ENCODE measurements around the gene SPPL2A. TPM values are rescaled to one million over a fixed set of nuclear protein-coding genes. Genes with fewer than 3 reads are reported as not detected.

The SPPL2A gene
- total RNA-seq, 1 experiment from 2014 or later = 31.8 TPM

DNA sequence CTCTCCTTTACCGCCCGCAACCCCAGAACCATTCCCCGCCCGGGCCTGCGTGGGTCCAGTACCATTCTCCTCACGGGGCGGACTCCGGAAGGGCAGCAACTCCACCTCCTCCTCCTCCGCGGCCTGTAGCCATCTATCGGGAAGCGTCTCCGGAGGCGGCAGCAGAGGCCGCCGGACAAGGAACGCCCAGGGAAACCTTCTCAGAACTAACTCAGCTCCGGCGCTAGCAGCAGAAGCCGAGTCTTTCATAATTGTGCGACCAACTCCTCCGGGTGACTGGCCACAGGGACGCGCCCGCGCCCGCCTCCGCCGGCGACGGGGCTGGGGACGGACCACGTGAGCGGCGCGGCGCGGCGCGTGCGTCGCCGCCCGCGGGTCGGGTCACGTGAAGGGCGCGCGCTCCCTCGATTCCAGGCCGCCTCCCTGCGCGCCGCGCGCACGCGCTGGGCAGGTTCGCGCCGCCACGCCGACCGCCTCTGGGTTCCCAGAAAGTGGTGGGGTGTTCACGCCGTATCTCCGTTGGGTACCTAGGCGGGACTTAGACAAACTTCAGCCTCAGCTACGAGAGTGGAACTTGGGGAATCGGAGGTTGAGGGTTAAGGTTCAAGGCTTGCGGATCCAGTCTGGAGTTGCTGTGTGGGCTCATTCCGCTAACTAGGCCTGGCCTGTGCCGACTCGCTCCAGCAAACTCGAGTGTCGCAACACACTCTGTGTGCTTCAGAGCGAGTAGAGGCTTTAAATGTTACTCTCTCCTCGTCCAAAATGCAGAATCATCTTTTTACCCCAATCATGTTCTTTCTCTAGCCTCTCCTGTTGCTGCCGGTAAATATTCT, 78.8 kb downstream of the SPPL2A start, which contains the start of gene TRPM7:
TSS of gene TRPM7 (minus strand) at position 329 of the 833 bp plus-strand sequence. CDS start at position 65, 264 bp downstream.
- DNase-seq = peak; percentile 95
- no peaks in the 10 kb centered on the region for H3K27me3 ChIP-seq (ENCODE audit: control insufficient read depth, insufficient read depth, low read length)
- H3K36me3 ChIP-seq (replicated peaks; ENCODE audit: control insufficient read depth, insufficient read depth, low read length) = no peaks in the 10 kb centered on the region
- H3K4me3 ChIP-seq (ENCODE audit: insufficient read depth, low read depth, low read length) = peak within 1 kb of the TSS; percentile 85

GRCh38 chr15:50685976-50686468, 79.5 kb downstream of the SPPL2A start:
- Histone ChIP-seq H3K27me3 (ENCODE audit: control insufficient read depth, insufficient read depth, low read length) (no peaks in the 10 kb centered on the region), H3K4me3 (ENCODE audit: insufficient read depth, low read depth, low read length) (peak overlapping the region; percentile 85), H3K36me3 (replicated peaks; ENCODE audit: control insufficient read depth, insufficient read depth, low read length) (no peaks in the 10 kb centered on the region)
- DNase-seq = peak; percentile 74

GRCh38 chr15:50685191-50685975, 80.1 kb downstream of the SPPL2A start:
- peak overlapping the region; percentile 85 for H3K4me3 ChIP-seq (ENCODE audit: insufficient read depth, low read depth, low read length)
- no peaks in the 10 kb centered on the region for H3K27me3 ChIP-seq (ENCODE audit: control insufficient read depth, insufficient read depth, low read length)
- peak; percentile 42 for DNase-seq
- no peaks in the 10 kb centered on the region for H3K36me3 ChIP-seq (replicated peaks; ENCODE audit: control insufficient read depth, insufficient read depth, low read length)

DNA sequence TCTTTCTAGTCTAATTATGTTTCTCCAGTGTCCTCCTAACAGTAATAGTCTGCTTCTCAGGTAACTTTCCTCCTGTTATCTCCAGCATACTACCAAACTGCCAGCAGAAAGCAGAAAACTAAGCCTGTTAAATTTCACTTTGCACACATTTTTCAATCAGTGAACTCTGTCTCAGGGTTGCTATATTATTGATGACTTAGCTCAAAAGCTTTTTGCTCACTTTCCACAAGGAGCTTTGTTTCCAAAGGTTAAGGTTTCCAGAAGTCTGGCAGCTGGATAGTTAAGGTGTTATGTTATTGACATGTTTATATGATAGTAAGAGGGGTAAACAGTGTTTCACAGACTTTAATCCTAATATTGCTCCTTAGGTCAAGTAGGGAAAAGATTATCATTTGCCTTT, 84.0 kb downstream of the SPPL2A start:
- no peak for DNase-seq
- Histone ChIP-seq H3K4me3 (ENCODE audit: insufficient read depth, low read depth, low read length) (no peak overlapping the region), H3K27me3 (ENCODE audit: control insufficient read depth, insufficient read depth, low read length) (no peaks in the 10 kb centered on the region), H3K36me3 (replicated peaks; ENCODE audit: control insufficient read depth, insufficient read depth, low read length) (no peaks in the 10 kb centered on the region)

- DNase-seq = no peak
- H3K4me3 ChIP-seq (ENCODE audit: insufficient read depth, low read depth, low read length) = no peak overlapping the region
- H3K36me3 ChIP-seq (replicated peaks; ENCODE audit: control insufficient read depth, insufficient read depth, low read length) = no peaks in the 10 kb centered on the region; the same call in 1 of the 2 replicates
- H3K27me3 ChIP-seq (ENCODE audit: control insufficient read depth, insufficient read depth, low read length) = no peaks in the 10 kb centered on the region
Measured at GRCh38 chr15:50676799-50677483, 88.6 kb downstream of the SPPL2A start.

- Histone ChIP-seq H3K36me3 (replicated peaks; ENCODE audit: control insufficient read depth, insufficient read depth, low read length) (no peaks in the 10 kb centered on the region; the same call in 1 of the 2 replicates), H3K4me3 (ENCODE audit: insufficient read depth, low read depth, low read length) (no peak overlapping the region), H3K27me3 (ENCODE audit: control insufficient read depth, insufficient read depth, low read length) (no peaks in the 10 kb centered on the region)
- DNase-seq = no peak
Measured at GRCh38 chr15:50675535-50676144, 89.9 kb downstream of the SPPL2A start.

DNA sequence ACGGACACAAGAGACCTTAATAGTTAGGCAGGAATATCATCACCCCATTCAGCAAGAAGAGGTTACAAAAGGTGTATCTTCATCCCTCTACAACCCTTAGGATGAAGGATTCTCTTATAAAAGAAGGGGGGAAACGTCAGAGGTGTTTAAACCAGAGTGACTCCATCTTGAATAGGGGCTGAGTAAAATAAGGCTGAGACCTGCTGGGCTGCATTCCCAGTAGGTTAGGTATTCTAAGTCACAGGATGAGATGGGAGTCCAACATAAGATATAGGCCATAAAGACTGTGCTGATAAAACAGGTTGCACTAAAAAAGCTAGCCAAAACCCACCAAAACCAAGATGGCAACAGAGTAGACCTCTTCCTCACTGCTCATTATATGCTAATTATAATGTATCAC, 95.4 kb downstream of the SPPL2A start:
- Histone ChIP-seq H3K36me3 (replicated peaks; ENCODE audit: control insufficient read depth, insufficient read depth, low read length) (no peaks in the 10 kb centered on the region; the same call in 1 of the 2 replicates), H3K27me3 (ENCODE audit: control insufficient read depth, insufficient read depth, low read length) (no peaks in the 10 kb centered on the region)

GRCh38 chr15:50669611-50670010, 95.9 kb downstream of the SPPL2A start:
- no peak for DNase-seq
- no peak overlapping the region for H3K4me3 ChIP-seq (ENCODE audit: insufficient read depth, low read depth, low read length)
- no peaks in the 10 kb centered on the region for H3K36me3 ChIP-seq (replicated peaks; ENCODE audit: control insufficient read depth, insufficient read depth, low read length)
- H3K27me3 ChIP-seq (ENCODE audit: control insufficient read depth, insufficient read depth, low read length) = no peaks in the 10 kb centered on the region

More for the DNA sequence above, 95.4 kb downstream of the SPPL2A start:
- no peak for DNase-seq
- H3K4me3 ChIP-seq (ENCODE audit: insufficient read depth, low read depth, low read length) = no peak overlapping the region

DNA sequence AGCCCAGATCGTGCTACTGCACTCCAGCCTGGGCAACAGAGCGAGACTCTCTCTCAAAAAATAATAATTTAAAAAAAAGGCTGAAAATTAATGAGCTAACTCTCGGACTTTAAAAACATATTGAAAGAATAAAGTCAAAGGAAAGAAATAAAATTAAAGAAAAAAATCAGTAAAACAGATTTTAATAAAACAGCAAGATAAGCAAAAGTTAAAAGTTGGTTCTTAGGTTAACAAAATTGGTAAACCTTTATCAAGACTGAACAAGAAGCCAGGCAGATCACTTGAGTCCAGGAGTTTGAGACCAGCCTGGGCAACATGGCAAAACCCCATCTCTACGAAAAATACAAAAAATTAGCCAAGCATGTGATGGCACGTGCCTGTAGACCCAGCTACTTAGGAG, 99.6 kb downstream of the SPPL2A start:
- DNase-seq = no peak
- H3K36me3 ChIP-seq (replicated peaks; ENCODE audit: control insufficient read depth, insufficient read depth, low read length) = peaks cover 1% of the 10 kb centered on the region

GRCh38 chr15:50655555-50655954, 110.0 kb downstream of the SPPL2A start:
- Histone ChIP-seq H3K4me3 (ENCODE audit: insufficient read depth, low read depth, low read length) (no peak overlapping the region), H3K27me3 (ENCODE audit: control insufficient read depth, insufficient read depth, low read length) (no peaks in the 10 kb centered on the region), H3K36me3 (replicated peaks; ENCODE audit: control insufficient read depth, insufficient read depth, low read length) (peaks cover 1% of the 10 kb centered on the region)
- DNase-seq = no peak

More for the DNA sequence above, 99.6 kb downstream of the SPPL2A start:
- H3K4me3 ChIP-seq (ENCODE audit: insufficient read depth, low read depth, low read length) = no peak overlapping the region
- H3K27me3 ChIP-seq (ENCODE audit: control insufficient read depth, insufficient read depth, low read length) = no peaks in the 10 kb centered on the region

DNA sequence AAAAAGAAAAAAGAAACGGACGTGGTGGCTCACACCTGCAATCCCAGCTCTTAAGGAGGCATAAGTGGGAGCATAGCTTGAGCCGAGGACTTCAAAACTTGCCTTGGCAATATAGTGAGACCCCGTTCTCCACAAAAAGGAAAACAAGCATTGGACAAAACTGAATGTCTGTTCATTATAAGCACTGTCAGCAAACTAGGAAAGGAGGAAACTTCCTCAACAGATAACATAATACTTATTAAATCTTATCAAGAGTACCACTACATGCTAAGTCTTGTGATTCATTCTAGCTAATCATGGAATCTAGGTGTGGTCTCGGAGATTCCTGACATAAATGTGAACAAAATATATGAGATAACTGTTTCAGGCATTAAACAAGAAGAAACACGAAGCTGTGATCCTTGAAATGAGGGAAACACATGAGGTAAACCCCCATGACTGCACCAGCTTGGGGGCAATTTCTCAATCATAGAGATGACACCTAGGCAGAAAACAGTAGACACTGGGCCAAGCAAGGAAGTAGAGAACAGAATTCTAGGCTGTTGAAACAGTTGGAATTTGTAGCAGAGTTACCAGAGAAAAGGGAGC, 112.3 kb downstream of the SPPL2A start:
- Histone ChIP-seq H3K27me3 (ENCODE audit: control insufficient read depth, insufficient read depth, low read length) (no peaks in the 10 kb centered on the region), H3K36me3 (replicated peaks; ENCODE audit: control insufficient read depth, insufficient read depth, low read length) (peaks cover 4% of the 10 kb centered on the region), H3K4me3 (ENCODE audit: insufficient read depth, low read depth, low read length) (no peak overlapping the region)
- DNase-seq = no peak

DNA sequence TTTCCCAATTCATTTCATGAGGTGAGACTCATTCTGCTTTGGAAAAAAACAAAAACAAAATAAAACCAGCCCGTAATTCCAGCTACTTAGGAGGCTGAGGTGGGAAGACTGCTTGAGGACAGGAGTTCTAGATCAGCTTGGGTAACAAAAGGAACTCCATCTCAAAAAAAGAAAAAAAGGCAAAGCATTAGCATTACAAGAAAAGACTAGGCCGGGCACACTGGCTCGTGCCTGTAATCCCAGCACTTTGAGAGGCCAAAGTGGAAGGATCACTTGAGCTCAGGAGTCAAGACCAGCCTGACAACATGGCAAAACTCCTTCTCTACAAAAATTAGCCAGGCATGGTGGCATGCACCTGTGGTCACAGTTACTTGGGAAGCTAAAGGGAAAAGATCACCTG, 112.8 kb downstream of the SPPL2A start:
- Histone ChIP-seq H3K4me3 (ENCODE audit: insufficient read depth, low read depth, low read length) (no peak overlapping the region), H3K27me3 (ENCODE audit: control insufficient read depth, insufficient read depth, low read length) (no peaks in the 10 kb centered on the region), H3K36me3 (replicated peaks; ENCODE audit: control insufficient read depth, insufficient read depth, low read length) (peaks cover 4% of the 10 kb centered on the region)
- no peak for DNase-seq

Measured in H7 (cell line).